Transverse colon (tissue), 4 donors: Measurements from ENCODE around the gene ANAPC2. TPM values are rescaled to one million over a fixed set of nuclear protein-coding genes. Genes with fewer than 3 reads are reported as not detected.

Source experiments
- DNase-seq: peaks from one replicate; pipeline ENCODE4 v3.0.0-alpha.2; 2019
- H3K27ac ChIP-seq, 4 donors: fragments of 200-600 bp; sonication (generic); 2 replicates each; pipeline ENCODE4 v1.5.1; 2016 to 2018; ENCODE audit warnings: inconsistent platforms in 4 of 4
- H3K27me3 ChIP-seq: fragments of 200-600 bp; sonication (generic); 2 replicates; pipeline ENCODE4 v1.5.1; 2017; ENCODE audit warnings: inconsistent platforms
- H3K36me3 ChIP-seq, 4 donors: fragments of 200-600 bp; sonication (generic); 2 replicates each; pipeline ENCODE4 v1.5.1; 2017 to 2019; ENCODE audit warnings: inconsistent platforms in 4 of 4
- H3K4me1 ChIP-seq, 4 donors: fragments of 200-600 bp; sonication (generic); 2 replicates each; pipeline ENCODE4 v1.5.1; 2017 to 2020; ENCODE audit warnings: inconsistent platforms in 4 of 4
- H3K4me3 ChIP-seq, 4 donors: fragments of 200-600 bp; sonication (generic); 1 replicate in 1 of 4; 2 replicates in 3 of 4; pipeline versions ENCODE4 v1.5.1 to v1.6.1; 2017 to 2019; ENCODE audit warnings: inconsistent platforms in 4 of 4
- H3K9me3 ChIP-seq, 2 donors: fragments of 200-600 bp; sonication (generic); 2 replicates each; pipeline ENCODE4 v1.5.1; 2017 to 2019; ENCODE audit warnings: inconsistent platforms in 2 of 2
- CTCF ChIP-seq, 5 experiments: fragments of 200-600 bp in 3 of 5; fragments of 450-650 bp in 2 of 5; sonication (generic) in 3 of 5; IDR thresholded peaks; 1 replicate in 2 of 5; 2 replicates in 3 of 5; pipeline ENCODE4 v1.5.1; 2016 to 2017; ENCODE audit warnings: antibody characterized with exemption in 5 of 5, inconsistent platforms in 3 of 5, mild to moderate bottlenecking in 2 of 5, moderate library complexity in 1 of 5
- EP300 ChIP-seq: sonication (generic); formaldehyde crosslinking; IDR thresholded peaks from one replicate; pipeline ENCODE4 v1.6.1; 2017; ENCODE audit warnings: antibody characterized with exemption, low read depth
- POLR2A ChIP-seq: fragments of 450-650 bp; IDR thresholded peaks from one replicate; pipeline ENCODE4 v1.6.1; 2016; ENCODE audit warnings: antibody characterized with exemption, mild to moderate bottlenecking, moderate library complexity
- POLR2AphosphoS5 ChIP-seq, 3 donors: sonication (generic); formaldehyde crosslinking; IDR thresholded peaks; one replicate each; pipeline ENCODE4 v1.6.1; 2016; ENCODE audit warnings: antibody characterized with exemption in 3 of 3
- WGBS, 2 donors: methylation state at CpG; one replicate each; pipeline ENCODE4 v1.1.5; 2018; ENCODE audit warnings: low coverage in 1 of 2; 5-methylcytosine and 5-hydroxymethylcytosine counted together
- in situ Hi-C, 4 donors: fragments of 200-750 bp; cut with MboI; loops; one replicate each; pipeline versions ENCODE4 v1.15.0 to v1.15.1; 2017; ENCODE audit warnings: low sequenced_read_pairs in 3 of 4, low pct_ligation_motif_present in 1 of 4, low pct_unique_long_range_greater_than_20kb in 1 of 4
- intact Hi-C: fragments of 100-400 bp; cut with DNase I; formaldehyde crosslinking; loops from one replicate; pipeline ENCODE4 v1.15.1; 2023; ENCODE audit warnings: low total_unique reads
- total RNA-seq, 4 donors: library from RNA; depleted of rRNA; stranded (reverse); fragments of >200 nt; gene quantifications; one replicate each; pipeline ENCODE4 v1.1.0, GENCODE V29; 2016

Gene ANAPC2
- total RNA-seq, 4 donors from 2014 or later, result 37.0 to 176 (median 70.3) TPM

- Histone ChIP-seq H3K27me3 (no peaks in the 10 kb centered on the region), H3K36me3 (peaks cover 0 to 39% (median 17%) of the 10 kb centered on the region in 4 donors), H3K4me1 (peaks cover 7 to 12% (median 9%) of the 10 kb centered on the region in 4 donors), H3K27ac (no peak overlapping the region), H3K4me3 (no peak overlapping the region), H3K9me3 (no peaks in the 10 kb centered on the region)
- in situ Hi-C loops (no loop called here), intact Hi-C loops (no loop called here)
- WGBS, 2 donors, result 91% methylated on average over 22 of the region's 22 CpGs; no CpG with 5 or more reads in 1 of the 2 donors
- no peak for TF ChIP-seq EP300
- no peak for TF ChIP-seq POLR2AphosphoS5 (IDR thresholded peaks at IDR 0.05)
- no peak for TF ChIP-seq POLR2A
- no peak for TF ChIP-seq CTCF (IDR thresholded peaks at IDR 0.05)
- no peak for DNase-seq
These were observed 6.7 kb downstream of the ANAPC2 start for GRCh38 chr9:137181680-137182079.

GRCh38 chr9:137180491-137180890 is 7.9 kb downstream of the ANAPC2 start:
- H3K27me3 ChIP-seq, result no peaks in the 10 kb centered on the region
- TF ChIP-seq CTCF (IDR thresholded peaks at IDR 0.05), result no peak
- TF ChIP-seq POLR2A, result no peak
- no peak for TF ChIP-seq POLR2AphosphoS5 (IDR thresholded peaks at IDR 0.05)
- no peak for TF ChIP-seq EP300
- 97% methylated on average over 17 of the region's 20 CpGs; no CpG with 5 or more reads in 1 of the 2 donors for WGBS, 2 donors
- no peak overlapping the region for H3K4me3 ChIP-seq
- no peak for DNase-seq
- intact Hi-C loops (no loop called here), in situ Hi-C loops (no loop called here)
- no peak overlapping the region for H3K27ac ChIP-seq
- H3K4me1 ChIP-seq, result peaks cover 0 to 4% (median 0%) of the 10 kb centered on the region in 4 donors
- H3K9me3 ChIP-seq, result no peaks in the 10 kb centered on the region
- peaks cover 0 to 39% (median 17%) of the 10 kb centered on the region in 4 donors for H3K36me3 ChIP-seq

- in situ Hi-C loops (no loop called here), intact Hi-C loops (no loop called here)
- no peak overlapping the region for H3K4me3 ChIP-seq
- TF ChIP-seq POLR2AphosphoS5 (IDR thresholded peaks at IDR 0.05), result no peak
- no peak for TF ChIP-seq CTCF (IDR thresholded peaks at IDR 0.05)
- no peak for TF ChIP-seq EP300
- TF ChIP-seq POLR2A, result no peak
- H3K27ac ChIP-seq, result no peak overlapping the region
- H3K36me3 ChIP-seq, result peaks cover 0 to 39% (median 17%) of the 10 kb centered on the region in 4 donors
- H3K9me3 ChIP-seq, result no peaks in the 10 kb centered on the region
- H3K4me1 ChIP-seq, result peaks cover 0 to 4% (median 2%) of the 10 kb centered on the region in 4 donors
- DNase-seq, result no peak
- WGBS, 2 donors, result 69% methylated on average over 4 of the region's 17 CpGs; no CpG with 5 or more reads in 1 of the 2 donors
- peaks cover 5% of the 10 kb centered on the region for H3K27me3 ChIP-seq
These were observed 8.6 kb downstream of the ANAPC2 start for GRCh38 chr9:137179761-137180160.

GRCh38 chr9:137178939-137179630 is 9.3 kb downstream of the ANAPC2 start:
- no peak overlapping the region for H3K4me3 ChIP-seq
- no peaks in the 10 kb centered on the region for H3K9me3 ChIP-seq
- intact Hi-C loops (no loop called here), in situ Hi-C loops (no loop called here)
- no peak for DNase-seq
- 95% methylated on average over 19 of the region's 19 CpGs; no CpG with 5 or more reads in 1 of the 2 donors for WGBS, 2 donors
- H3K4me1 ChIP-seq, result peaks cover 0 to 8% (median 4%) of the 10 kb centered on the region in 4 donors
- TF ChIP-seq POLR2A (no peak), EP300 (no peak), POLR2AphosphoS5 (IDR thresholded peaks at IDR 0.05) (no peak), CTCF (IDR thresholded peaks at IDR 0.05) (no peak)
- H3K27ac ChIP-seq, result no peak overlapping the region
- peaks cover 0 to 39% (median 17%) of the 10 kb centered on the region in 4 donors for H3K36me3 ChIP-seq
- peaks cover 10% of the 10 kb centered on the region for H3K27me3 ChIP-seq
